Endothelial cell of umbilical vein (primary cell): ENCODE measurements around the gene DOP1B. TPM values are rescaled to one million over a fixed set of nuclear protein-coding genes. Genes with fewer than 3 reads are reported as not detected.

Source experiments
- Bru-seq: library from RNA; stranded (reverse); fragments of 400-500 nt; gene quantifications from one replicate; lab custom pipeline; 2021; lab: Mats Ljungman, UMichigan
- BruChase-seq, 2 experiments: library from RNA; stranded (reverse); fragments of 400-500 nt; gene quantifications; one replicate each; lab custom pipeline; 2021; lab: Mats Ljungman, UMichigan
- BruUV-seq: library from RNA; stranded (reverse); fragments of 400-500 nt; replicated peaks from 2 replicates; lab custom pipeline; 2021; lab: Mats Ljungman, UMichigan
- CTCF ChIA-PET: fragments of 300-600, 350-600 bp; sonication (Branson Sonifier 250); formaldehyde crosslinking; loops from one replicate; lab custom pipeline; 2021; ENCODE audit warnings: antibody characterized with exemption, inconsistent platforms; lab: Charles Lee
- POLR2A ChIA-PET: fragments of 300-600, 350-600 bp; sonication (Branson Sonifier 250); formaldehyde crosslinking; loops from one replicate; lab custom pipeline; 2021; ENCODE audit warnings: antibody characterized with exemption, inconsistent platforms; lab: Charles Lee
- DNase-seq: peaks from one replicate; pipeline ENCODE4 v3.0.0-alpha.2; 2011; ENCODE audit warnings: low read depth, low spot score
- FAIRE-seq: peaks from 2 replicates; lab custom pipeline; 2011; peaks lifted over from hg19 to GRCh38; lab: Jason Lieb, UNC
- H2AFZ ChIP-seq: 2 replicates; pipeline ENCODE4 v1.6.0; 2012; ENCODE audit warnings: low read depth, low read length, control low read depth, inconsistent platforms
- H3K27ac ChIP-seq: 2 replicates; pipeline ENCODE4 v1.5.1; 2011; ENCODE audit warnings: low read depth, mild to moderate bottlenecking, control low read depth, low read length, moderate library complexity; ENCODE audit not compliant: insufficient read depth
- H3K27me3 ChIP-seq, 2 experiments: 2 replicates each; pipeline versions ENCODE4 v1.6.0 to v1.6.1; 2011; ENCODE audit warnings: low read length in 2 of 2, mixed read lengths in 1 of 2; ENCODE audit not compliant: control insufficient read depth in 2 of 2, insufficient read depth in 2 of 2
- H3K36me3 ChIP-seq, 2 experiments: 2 replicates in 1 of 2; 3 replicates in 1 of 2; pipeline ENCODE4 v1.5.1; 2011; ENCODE audit warnings: low read length in 2 of 2, mild to moderate bottlenecking in 1 of 2, moderate library complexity in 1 of 2; ENCODE audit not compliant: control insufficient read depth in 2 of 2, insufficient read depth in 2 of 2; ENCODE audit errors: extremely low read depth in 1 of 2
- H3K4me1 ChIP-seq: 3 replicates; pipeline ENCODE4 v1.5.1; 2011; ENCODE audit warnings: mild to moderate bottlenecking, low read length; ENCODE audit not compliant: control insufficient read depth, insufficient read depth; ENCODE audit errors: extremely low read depth
- H3K4me2 ChIP-seq: 2 replicates; pipeline ENCODE4 v1.6.1; 2011; ENCODE audit warnings: low read length, control low read depth, mixed read lengths; ENCODE audit not compliant: insufficient read depth
- H3K4me3 ChIP-seq, 3 experiments: fragments of 200-600 bp in 1 of 3; sonication (generic), shearing (Covaris generic) in 1 of 3; replicated peaks in 1 of 3; 2 replicates each; pipeline ENCODE4 v1.5.1; 2011 to 2016; ENCODE audit warnings: control low read depth in 3 of 3, low read length in 3 of 3, mild to moderate bottlenecking in 2 of 3, inconsistent platforms in 1 of 3, low read depth in 1 of 3, moderate library complexity in 1 of 3; ENCODE audit not compliant: insufficient read depth in 1 of 3
- H3K79me2 ChIP-seq: 2 replicates; pipeline ENCODE4 v1.6.0; 2012; ENCODE audit warnings: low read length, inconsistent platforms; ENCODE audit not compliant: control insufficient read depth, insufficient read depth
- H3K9ac ChIP-seq: replicated peaks from 2 replicates; pipeline ENCODE3; 2011; ENCODE audit warnings: low read length, control low read depth; ENCODE audit not compliant: insufficient read depth; ENCODE audit errors: extremely low read depth
- H3K9me1 ChIP-seq: replicated peaks from 3 replicates; pipeline ENCODE4 v1.6.0; 2011; ENCODE audit warnings: mild to moderate bottlenecking, low read length; ENCODE audit not compliant: control insufficient read depth, insufficient read depth; ENCODE audit errors: extremely low read depth
- H3K9me3 ChIP-seq: replicated peaks from 2 replicates; pipeline ENCODE4 v1.5.1; 2012; ENCODE audit warnings: low read length, inconsistent platforms; ENCODE audit not compliant: control insufficient read depth, insufficient read depth
- H4K20me1 ChIP-seq: replicated peaks from 2 replicates; pipeline ENCODE3; 2011; ENCODE audit warnings: mild to moderate bottlenecking, low read length; ENCODE audit not compliant: control insufficient read depth, insufficient read depth; ENCODE audit errors: extremely low read depth
- EZH2 ChIP-seq: IDR thresholded peaks from 2 replicates; pipeline ENCODE4 v1.6.1; 2012; ENCODE audit warnings: borderline replicate concordance, low read depth, mild to moderate bottlenecking, moderate library complexity, low read length, inconsistent platforms; ENCODE audit not compliant: severe bottlenecking
- POLR2A ChIP-seq: IDR thresholded peaks from 2 replicates; pipeline ENCODE4 v1.6.1; 2012; ENCODE audit warnings: low read depth, mild to moderate bottlenecking, control low read depth, low read length
- dilution Hi-C: fragments of 300-500 bp; cut with MboI; formaldehyde crosslinking; loops from one replicate; pipeline ENCODE4 v1.15.0; 2019; ENCODE audit warnings: low sequenced_read_pairs; ENCODE audit not compliant: extremely low pct_ligation_motif_present
- intact Hi-C: fragments of 100-400 bp; cut with micrococcal nuclease; formaldehyde crosslinking; loops from one replicate; pipeline ENCODE4 v1.10.0; 2022
- long read RNA-seq: library from polyadenylated mRNA; stranded (forward); transcript quantifications from one replicate; pipeline ENCODE4 v2.0.0, GENCODE V29; 2021
- polyA minus RNA-seq, 3 experiments: library from RNA; depleted of rRNA, polyadenylated mRNA; stranded (reverse); fragments of >200 nt; gene quantifications; 1 replicate in 1 of 3; 2 replicates in 2 of 3; pipeline ENCODE4 v1.2.3, GENCODE V29; 2011
- polyA plus RNA-seq, 4 experiments: library from polyadenylated mRNA; depleted of rRNA in 3 of 4; stranded (reverse) in 3 of 4; unstranded in 1 of 4; fragments of >200 nt; gene quantifications; 2 replicates each; pipeline versions ENCODE4 v1.2.1 to v1.2.3, GENCODE V29; 2011 to 2012; ENCODE audit warnings: missing spikeins in 1 of 4
- total RNA-seq: library from RNA; stranded (reverse); gene quantifications from 2 replicates; pipeline ENCODE4 v1.2.3, GENCODE V29; 2021
- TF ChIP-seq, protein P1 (sequence below), 2 donors: IDR thresholded peaks; 1 replicate in 1 of 2; 2 replicates in 1 of 2; pipeline ENCODE4 v1.5.1; 2011; ENCODE audit warnings: low read length in 2 of 2, mild to moderate bottlenecking in 2 of 2, moderate library complexity in 2 of 2, control low read depth in 1 of 2, inconsistent platforms in 1 of 2, low read depth in 1 of 2; ENCODE audit not compliant: insufficient read depth in 1 of 2; ENCODE audit errors: extremely low read depth in 1 of 2

Gene DOP1B, protein sequence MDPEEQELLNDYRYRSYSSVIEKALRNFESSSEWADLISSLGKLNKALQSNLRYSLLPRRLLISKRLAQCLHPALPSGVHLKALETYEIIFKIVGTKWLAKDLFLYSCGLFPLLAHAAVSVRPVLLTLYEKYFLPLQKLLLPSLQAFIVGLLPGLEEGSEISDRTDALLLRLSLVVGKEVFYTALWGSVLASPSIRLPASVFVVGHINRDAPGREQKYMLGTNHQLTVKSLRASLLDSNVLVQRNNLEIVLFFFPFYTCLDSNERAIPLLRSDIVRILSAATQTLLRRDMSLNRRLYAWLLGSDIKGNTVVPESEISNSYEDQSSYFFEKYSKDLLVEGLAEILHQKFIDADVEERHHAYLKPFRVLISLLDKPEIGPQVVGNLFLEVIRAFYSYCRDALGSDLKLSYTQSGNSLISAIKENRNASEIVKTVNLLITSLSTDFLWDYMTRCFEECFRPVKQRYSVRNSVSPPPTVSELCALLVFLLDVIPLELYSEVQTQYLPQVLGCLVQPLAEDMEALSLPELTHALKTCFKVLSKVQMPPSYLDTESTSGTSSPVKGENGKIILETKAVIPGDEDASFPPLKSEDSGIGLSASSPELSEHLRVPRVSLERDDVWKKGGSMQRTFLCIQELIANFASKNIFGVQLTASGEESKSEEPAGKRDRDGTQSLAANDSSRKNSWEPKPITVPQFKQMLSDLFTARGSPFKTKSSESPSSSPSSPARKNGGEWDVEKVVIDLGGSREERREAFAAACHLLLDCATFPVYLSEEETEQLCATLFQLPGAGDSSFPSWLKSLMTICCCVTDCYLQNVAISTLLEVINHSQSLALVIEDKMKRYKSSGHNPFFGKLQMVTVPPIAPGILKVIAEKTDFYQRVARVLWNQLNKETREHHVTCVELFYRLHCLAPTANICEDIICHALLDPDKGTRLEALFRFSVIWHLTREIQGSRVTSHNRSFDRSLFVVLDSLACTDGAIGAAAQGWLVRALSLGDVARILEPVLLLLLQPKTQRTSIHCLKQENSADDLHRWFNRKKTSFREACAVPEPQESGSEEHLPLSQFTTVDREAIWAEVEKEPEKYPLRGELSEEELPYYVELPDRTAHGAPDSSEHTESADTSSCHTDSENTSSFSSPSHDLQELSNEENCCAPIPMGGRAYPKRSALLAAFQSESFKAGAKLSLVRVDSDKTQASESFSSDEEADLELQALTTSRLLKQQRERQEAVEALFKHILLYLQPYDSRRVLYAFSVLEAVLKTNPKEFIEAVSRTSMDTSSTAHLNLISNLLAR (N-terminal part only)
- total RNA-seq (9.3 and 9.9 TPM in 2 replicates), polyA plus RNA-seq (3.7 and 4.0 TPM in 2 replicates), polyA minus RNA-seq (6.9 and 8.3 TPM in 2 replicates), Bru-seq, nascent RNA (percentile 45 among the genes with signal in this experiment), BruChase-seq, experiment 1, labeled RNA remaining after a 6-hour chase (percentile 40 among the genes with signal in this experiment), BruChase-seq, experiment 2, labeled RNA remaining after a 2-hour chase (percentile 42 among the genes with signal in this experiment)
- 3.2 and 3.9 TPM in 2 replicates for polyA plus RNA-seq (2011; cell fraction: cytosol; rRNA removed)
- 5.9 and 10.1 TPM in 2 replicates for polyA plus RNA-seq (2011; cell fraction: nucleus; rRNA removed)
- polyA plus RNA-seq (2012), result 6.7 and 7.3 TPM in 2 replicates
- 1.8 TPM for polyA minus RNA-seq (2011; cell fraction: cytosol; rRNA and poly(A)+ RNA removed)
- polyA minus RNA-seq (2011; cell fraction: nucleus; rRNA and poly(A)+ RNA removed), result 7.9 and 9.7 TPM in 2 replicates
- long read RNA-seq, partial matches to known transcripts, result 2 of 5 reads
- long read RNA-seq, other reads (novel, unspliced or antisense), result 3 of 5 reads

DNA sequence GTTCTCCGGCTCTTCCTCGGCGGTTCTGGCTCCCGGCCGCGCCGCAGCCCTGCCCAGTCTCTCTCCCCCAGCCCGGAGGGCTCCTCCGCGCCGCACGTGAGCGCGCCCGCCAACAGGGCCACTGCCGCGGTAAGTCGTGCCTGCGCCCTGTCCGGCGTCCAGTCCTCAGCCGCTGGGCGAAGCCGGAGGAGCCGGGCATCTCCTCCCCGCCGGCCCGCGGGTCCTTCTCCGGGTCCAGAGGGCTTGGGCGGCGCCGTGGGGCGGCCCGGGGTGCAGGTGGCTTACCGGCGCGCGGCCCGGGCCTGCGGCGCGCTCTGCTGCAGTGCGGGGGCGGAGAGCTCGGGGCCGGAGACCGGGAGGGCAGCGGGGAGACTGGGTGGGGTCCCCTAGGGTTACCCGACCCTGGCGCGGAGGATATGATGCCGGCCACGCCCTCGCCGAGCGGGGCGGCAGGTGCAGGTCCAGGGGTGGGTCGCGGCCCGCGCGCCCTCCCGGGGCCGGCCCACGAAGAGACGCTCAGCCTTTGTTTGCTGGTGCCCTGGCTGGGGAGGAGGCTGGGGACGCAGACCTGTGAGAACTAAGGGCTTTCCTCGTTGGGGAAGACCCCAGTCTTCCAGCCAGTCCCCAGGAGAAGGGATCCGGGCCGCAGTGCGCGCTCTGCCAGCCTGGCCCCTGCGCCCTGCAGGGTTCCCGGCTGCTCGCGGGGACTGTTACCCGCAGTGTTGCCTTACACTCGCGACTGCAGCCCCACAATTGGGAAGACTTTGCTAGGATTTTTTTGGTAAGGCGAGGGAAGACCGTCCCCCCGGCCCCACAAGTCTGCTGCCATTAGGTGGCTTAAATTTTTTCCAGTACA lies at the start of gene DOP1B:
Gene DOP1B (plus strand): TSS at position 10 of the 856 bp plus-strand sequence. CDS start 7,910 bp downstream, outside the sequence.
- BruUV-seq, result no TSS peak
- H3K4me2 ChIP-seq, result peak within 1 kb of the TSS; percentile 87
- peaks cover 2 to 5% of the 10 kb centered on the region in 2 experiments for H3K27me3 ChIP-seq
- H3K9me1 ChIP-seq, result no peaks in the 10 kb centered on the region
- intact Hi-C loops (loop anchor here (1.0 kb wide), 2 partner anchors 22 to 163 kb away; partner anchors contain the start of genes CBR3 and MORC3), dilution Hi-C loops (no loop called here)
- H3K27ac ChIP-seq, result no peak within 1 kb of the TSS
- FAIRE-seq (no peak), DNase-seq (peak; percentile 23)
- TF ChIP-seq, protein P1, sequence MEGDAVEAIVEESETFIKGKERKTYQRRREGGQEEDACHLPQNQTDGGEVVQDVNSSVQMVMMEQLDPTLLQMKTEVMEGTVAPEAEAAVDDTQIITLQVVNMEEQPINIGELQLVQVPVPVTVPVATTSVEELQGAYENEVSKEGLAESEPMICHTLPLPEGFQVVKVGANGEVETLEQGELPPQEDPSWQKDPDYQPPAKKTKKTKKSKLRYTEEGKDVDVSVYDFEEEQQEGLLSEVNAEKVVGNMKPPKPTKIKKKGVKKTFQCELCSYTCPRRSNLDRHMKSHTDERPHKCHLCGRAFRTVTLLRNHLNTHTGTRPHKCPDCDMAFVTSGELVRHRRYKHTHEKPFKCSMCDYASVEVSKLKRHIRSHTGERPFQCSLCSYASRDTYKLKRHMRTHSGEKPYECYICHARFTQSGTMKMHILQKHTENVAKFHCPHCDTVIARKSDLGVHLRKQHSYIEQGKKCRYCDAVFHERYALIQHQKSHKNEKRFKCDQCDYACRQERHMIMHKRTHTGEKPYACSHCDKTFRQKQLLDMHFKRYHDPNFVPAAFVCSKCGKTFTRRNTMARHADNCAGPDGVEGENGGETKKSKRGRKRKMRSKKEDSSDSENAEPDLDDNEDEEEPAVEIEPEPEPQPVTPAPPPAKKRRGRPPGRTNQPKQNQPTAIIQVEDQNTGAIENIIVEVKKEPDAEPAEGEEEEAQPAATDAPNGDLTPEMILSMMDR (IDR thresholded peaks at IDR 0.05; ENCODE audit: extremely low read depth in 1 of 2, insufficient read depth in 1 of 2, low read depth in 1 of 2, low read length in 2 of 2), result no peak
- TF ChIP-seq EZH2, result no peak
- TF ChIP-seq POLR2A, result peak; percentile 44
- peak within 1 kb of the TSS; percentile 99 for H2AFZ ChIP-seq
- H3K9me3 ChIP-seq, result no peaks in the 10 kb centered on the region
- no peaks in the 10 kb centered on the region for H3K36me3 ChIP-seq
- peak within 1 kb of the TSS; percentile 62 to 92 (median 72) for H3K4me3 ChIP-seq
- CTCF ChIA-PET, result no interaction called here
- H3K9ac ChIP-seq, result peak within 1 kb of the TSS; percentile 80
- H3K4me1 ChIP-seq, result peaks cover 11% of the 10 kb centered on the region
- POLR2A ChIA-PET, result interaction anchor here (1.8 kb wide), 1 partner anchor 163 kb away, joined by 11 read pairs; the partner anchor contains the start of gene MORC3
- H3K79me2 ChIP-seq, result no peaks in the 10 kb centered on the region
- no peaks in the 10 kb centered on the region for H4K20me1 ChIP-seq
